Neural progenitor cell (in vitro differentiated cells): ENCODE results near the gene RAB25.

ENCODE experiments used
- EZH2 ChIP-seq: fragments of 200-600 bp; sonication (generic); IDR thresholded peaks from 2 replicates; pipeline ENCODE4 v1.6.1; 2017; ENCODE audit warnings: antibody characterized with exemption, mild to moderate bottlenecking, moderate library complexity
- EZH2phosphoT487 ChIP-seq: fragments of 200-600 bp; sonication (generic); IDR thresholded peaks from 2 replicates; pipeline ENCODE4 v1.6.1; 2017; ENCODE audit warnings: antibody characterized with exemption
- TF ChIP-seq, protein P1 (sequence below): fragments of 200-600 bp; sonication (generic); IDR thresholded peaks from 2 replicates; pipeline ENCODE4 v1.5.1; 2017; ENCODE audit warnings: antibody characterized with exemption, mild to moderate bottlenecking

DNA sequence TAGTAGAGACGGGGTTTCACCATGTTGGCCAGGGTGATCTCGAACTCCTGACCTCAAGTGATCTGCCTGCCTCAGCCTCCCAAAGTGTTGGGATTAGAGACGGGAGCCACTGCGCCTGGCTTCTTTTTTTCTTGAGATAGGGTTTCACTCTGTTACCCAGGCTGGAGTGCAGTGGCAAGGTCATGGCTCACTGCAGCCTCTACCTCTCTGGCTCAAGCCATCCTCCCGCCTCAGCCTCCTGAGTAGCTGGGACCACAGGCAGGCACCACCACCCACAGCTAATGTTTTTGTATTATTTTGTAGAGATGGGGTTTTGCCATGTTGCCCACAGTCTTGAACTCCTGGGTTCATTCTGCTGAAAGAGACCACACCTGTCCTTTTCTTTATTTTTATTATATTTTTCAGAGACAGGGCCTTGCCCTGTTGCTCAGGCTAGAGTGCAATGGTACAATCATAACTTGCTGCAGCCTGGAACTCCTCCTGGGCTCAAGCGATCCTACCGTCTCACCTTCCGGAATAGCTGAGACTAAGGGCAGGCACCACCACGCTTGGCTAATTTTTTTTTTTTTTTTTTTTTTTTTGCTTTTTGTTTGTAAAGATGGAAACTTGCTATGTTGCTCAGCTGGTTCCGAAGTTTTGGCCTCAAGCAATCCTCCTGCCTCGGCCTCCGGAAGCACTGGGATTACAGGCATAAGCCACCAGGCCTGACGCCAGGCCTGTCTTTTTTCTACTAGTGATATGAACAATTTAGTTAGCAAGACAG is 56.6 kb downstream of the RAB25 start:
- TF ChIP-seq EZH2phosphoT487 (no peak), EZH2 (no peak)
- TF ChIP-seq, protein P1, sequence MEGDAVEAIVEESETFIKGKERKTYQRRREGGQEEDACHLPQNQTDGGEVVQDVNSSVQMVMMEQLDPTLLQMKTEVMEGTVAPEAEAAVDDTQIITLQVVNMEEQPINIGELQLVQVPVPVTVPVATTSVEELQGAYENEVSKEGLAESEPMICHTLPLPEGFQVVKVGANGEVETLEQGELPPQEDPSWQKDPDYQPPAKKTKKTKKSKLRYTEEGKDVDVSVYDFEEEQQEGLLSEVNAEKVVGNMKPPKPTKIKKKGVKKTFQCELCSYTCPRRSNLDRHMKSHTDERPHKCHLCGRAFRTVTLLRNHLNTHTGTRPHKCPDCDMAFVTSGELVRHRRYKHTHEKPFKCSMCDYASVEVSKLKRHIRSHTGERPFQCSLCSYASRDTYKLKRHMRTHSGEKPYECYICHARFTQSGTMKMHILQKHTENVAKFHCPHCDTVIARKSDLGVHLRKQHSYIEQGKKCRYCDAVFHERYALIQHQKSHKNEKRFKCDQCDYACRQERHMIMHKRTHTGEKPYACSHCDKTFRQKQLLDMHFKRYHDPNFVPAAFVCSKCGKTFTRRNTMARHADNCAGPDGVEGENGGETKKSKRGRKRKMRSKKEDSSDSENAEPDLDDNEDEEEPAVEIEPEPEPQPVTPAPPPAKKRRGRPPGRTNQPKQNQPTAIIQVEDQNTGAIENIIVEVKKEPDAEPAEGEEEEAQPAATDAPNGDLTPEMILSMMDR, result no peak
